Activated T-helper 17 cell treated with anti-CD3 and anti-CD28 coated beads, Interleukin-2, amount 50 U/mL, for 72 hours (primary cell): ENCODE data around the gene PHC2. TPM values are rescaled to one million over a fixed set of nuclear protein-coding genes. Genes with fewer than 3 reads are reported as not detected.

Source experiments
- ATAC-seq: fragments of 150-1000 bp; cut with Tn5 transposase; replicated peaks from 2 replicates; pipeline ENCODE4 v1.10.0; 2021; ENCODE audit warnings: mild to moderate bottlenecking, moderate library complexity
- H3K27ac Mint-ChIP-seq: one replicate; pipeline ENCODE4 v1.8.0; 2022; ENCODE audit warnings: mixed read lengths
- H3K27me3 Mint-ChIP-seq: one replicate; pipeline ENCODE4 v1.8.0; 2022; ENCODE audit warnings: mixed read lengths
- H3K36me3 Mint-ChIP-seq: one replicate; pipeline ENCODE4 v1.8.0; 2022; ENCODE audit warnings: low read depth, mild to moderate bottlenecking, mixed read lengths
- H3K4me1 Mint-ChIP-seq: one replicate; pipeline ENCODE4 v1.8.0; 2022; ENCODE audit warnings: mixed read lengths
- H3K4me3 Mint-ChIP-seq: one replicate; pipeline ENCODE4 v1.8.0; 2022; ENCODE audit warnings: mild to moderate bottlenecking, mixed read lengths
- H3K9me3 Mint-ChIP-seq: one replicate; pipeline ENCODE4 v1.8.0; 2022; ENCODE audit warnings: mixed read lengths
- total RNA-seq, 2 donors: library from RNA; stranded (reverse); gene quantifications; one replicate each; pipeline ENCODE4 v1.2.3, GENCODE V29; 2022

Gene PHC2
- total RNA-seq, 2 donors from 2014 or later: 21.4 to 27.3 TPM

DNA sequence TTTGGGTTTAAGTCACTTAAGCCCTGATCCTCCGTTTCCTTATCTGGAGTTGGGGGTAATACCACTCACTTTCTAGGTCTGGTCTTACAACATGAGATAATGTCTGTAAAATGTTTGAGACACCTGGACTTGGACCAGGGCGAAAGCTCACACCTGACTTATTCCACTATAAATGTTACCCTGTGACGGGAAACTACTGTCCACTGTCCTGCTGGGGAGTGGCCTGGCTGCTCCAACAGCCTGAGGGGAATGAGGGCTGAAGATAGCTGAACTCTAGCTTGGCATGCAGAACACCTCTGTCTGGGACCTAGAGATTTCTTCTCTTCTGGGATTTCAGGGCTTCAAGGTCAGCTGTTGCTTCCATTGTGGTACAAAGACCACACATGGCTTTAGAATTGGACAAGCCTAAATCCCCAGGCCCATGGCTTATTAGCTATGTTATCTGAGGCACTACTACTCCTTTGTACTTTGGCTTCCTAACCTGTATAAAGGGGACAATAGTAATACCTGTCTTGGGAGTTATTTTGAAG, 100.5 kb downstream of the PHC2 start:
- Mint-ChIP-seq H3K27ac (no peak overlapping the region), H3K4me3 (no peak overlapping the region), H3K36me3 (peaks cover 98% of the 10 kb centered on the region), H3K27me3 (no peaks in the 10 kb centered on the region), H3K9me3 (no peaks in the 10 kb centered on the region), H3K4me1 (no peaks in the 10 kb centered on the region)
- no peak for ATAC-seq

- Mint-ChIP-seq H3K27me3 (no peaks in the 10 kb centered on the region), H3K4me1 (no peaks in the 10 kb centered on the region), H3K27ac (peak overlapping the region; percentile 50), H3K4me3 (no peak overlapping the region), H3K9me3 (no peaks in the 10 kb centered on the region), H3K36me3 (peaks cover 98% of the 10 kb centered on the region)
- ATAC-seq: no peak
Observed at GRCh38 chr1:33329600-33330305, 101.1 kb downstream of the PHC2 start.

DNA sequence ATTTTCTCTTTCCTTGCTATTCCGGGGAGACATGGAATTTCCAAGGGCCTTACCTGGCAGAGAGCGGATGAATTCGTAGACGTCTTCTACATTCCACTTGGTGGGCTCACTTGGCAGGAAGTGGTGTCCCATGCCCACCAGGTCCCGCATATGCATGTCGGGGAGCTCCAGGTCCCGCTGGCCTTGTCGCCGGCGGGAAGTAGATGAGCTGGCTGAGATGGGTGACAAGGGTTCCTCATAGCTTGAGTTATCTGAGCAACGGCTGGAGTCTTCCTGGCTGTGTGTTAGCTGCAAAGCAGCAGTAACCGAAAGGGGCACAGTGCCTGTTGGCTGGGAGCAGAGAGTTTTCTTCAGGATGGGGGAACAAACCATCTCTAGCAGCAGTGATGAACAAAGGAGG, 102.1 kb downstream of the PHC2 start:
- Mint-ChIP-seq H3K4me1 (no peaks in the 10 kb centered on the region), H3K27ac (no peak overlapping the region), H3K9me3 (no peaks in the 10 kb centered on the region), H3K27me3 (no peaks in the 10 kb centered on the region), H3K4me3 (no peak overlapping the region), H3K36me3 (peaks cover 90% of the 10 kb centered on the region)
- ATAC-seq: no peak

GRCh38 chr1:33327587-33328325, 103.1 kb downstream of the PHC2 start:
- Mint-ChIP-seq H3K36me3 (peaks cover 88% of the 10 kb centered on the region), H3K4me3 (no peak overlapping the region)
- ATAC-seq: peak; percentile 73

GRCh38 chr1:33326785-33327184, 104.1 kb downstream of the PHC2 start:
- H3K27me3 Mint-ChIP-seq: no peaks in the 10 kb centered on the region
- no peaks in the 10 kb centered on the region for H3K9me3 Mint-ChIP-seq
- H3K36me3 Mint-ChIP-seq: peaks cover 79% of the 10 kb centered on the region

More at GRCh38 chr1:33327587-33328325, 103.1 kb downstream of the PHC2 start:
- H3K27ac Mint-ChIP-seq: no peak overlapping the region
- no peaks in the 10 kb centered on the region for H3K4me1 Mint-ChIP-seq
- no peaks in the 10 kb centered on the region for H3K9me3 Mint-ChIP-seq
- no peaks in the 10 kb centered on the region for H3K27me3 Mint-ChIP-seq

GRCh38 chr1:33324677-33325575, 106.0 kb downstream of the PHC2 start:
- H3K9me3 Mint-ChIP-seq: no peaks in the 10 kb centered on the region
- peaks cover 61% of the 10 kb centered on the region for H3K36me3 Mint-ChIP-seq
- ATAC-seq: no peak
- no peak overlapping the region for H3K4me3 Mint-ChIP-seq
- no peaks in the 10 kb centered on the region for H3K27me3 Mint-ChIP-seq
- H3K27ac Mint-ChIP-seq: no peak overlapping the region
- no peaks in the 10 kb centered on the region for H3K4me1 Mint-ChIP-seq

More at GRCh38 chr1:33326785-33327184, 104.1 kb downstream of the PHC2 start:
- ATAC-seq: no peak
- no peak overlapping the region for H3K4me3 Mint-ChIP-seq
- no peak overlapping the region for H3K27ac Mint-ChIP-seq
- H3K4me1 Mint-ChIP-seq: no peaks in the 10 kb centered on the region

DNA sequence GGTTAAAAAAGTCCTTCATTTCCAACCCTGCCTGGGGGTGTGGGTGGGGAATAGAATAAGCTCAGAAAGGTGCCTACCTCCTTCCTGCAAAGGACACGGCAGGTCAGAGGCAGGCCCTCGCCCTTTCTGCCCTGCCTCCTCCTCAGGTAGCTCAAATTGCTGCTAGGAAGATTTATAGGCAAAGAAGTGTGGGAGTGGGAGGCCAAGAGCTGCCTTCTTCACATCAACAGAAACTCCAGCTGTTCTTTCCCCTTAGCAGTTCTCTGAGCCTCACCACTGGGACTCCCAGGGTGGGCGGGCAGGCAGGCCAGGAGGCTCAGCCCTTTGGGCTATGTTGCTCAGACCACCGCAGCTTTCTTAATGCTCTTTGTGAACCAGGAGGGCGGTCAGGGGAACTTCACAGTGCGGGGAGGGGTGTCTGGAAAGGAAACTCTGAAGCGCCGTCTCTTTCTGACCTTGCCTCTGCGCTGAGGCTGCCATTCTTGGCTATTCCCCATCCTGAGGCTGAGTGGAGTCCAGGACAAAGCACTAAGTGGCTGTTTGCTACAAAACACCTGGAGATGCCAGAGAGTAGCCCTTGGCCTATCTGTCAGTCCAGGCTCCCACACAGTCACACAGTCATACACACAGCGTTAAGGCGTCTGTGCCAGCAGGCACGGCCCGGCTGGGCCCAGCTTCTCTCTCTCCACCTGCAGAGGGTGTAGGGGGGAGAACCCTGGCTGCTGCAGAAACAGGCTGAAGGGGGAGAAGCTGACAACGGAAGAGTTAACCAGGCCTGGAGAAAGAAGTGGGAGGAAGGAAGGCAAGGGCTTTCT, 107.0 kb downstream of the PHC2 start:
- Mint-ChIP-seq H3K4me1 (no peaks in the 10 kb centered on the region), H3K27me3 (no peaks in the 10 kb centered on the region), H3K36me3 (peaks cover 50% of the 10 kb centered on the region), H3K27ac (no peak overlapping the region), H3K4me3 (no peak overlapping the region), H3K9me3 (no peaks in the 10 kb centered on the region)
- no peak for ATAC-seq

DNA sequence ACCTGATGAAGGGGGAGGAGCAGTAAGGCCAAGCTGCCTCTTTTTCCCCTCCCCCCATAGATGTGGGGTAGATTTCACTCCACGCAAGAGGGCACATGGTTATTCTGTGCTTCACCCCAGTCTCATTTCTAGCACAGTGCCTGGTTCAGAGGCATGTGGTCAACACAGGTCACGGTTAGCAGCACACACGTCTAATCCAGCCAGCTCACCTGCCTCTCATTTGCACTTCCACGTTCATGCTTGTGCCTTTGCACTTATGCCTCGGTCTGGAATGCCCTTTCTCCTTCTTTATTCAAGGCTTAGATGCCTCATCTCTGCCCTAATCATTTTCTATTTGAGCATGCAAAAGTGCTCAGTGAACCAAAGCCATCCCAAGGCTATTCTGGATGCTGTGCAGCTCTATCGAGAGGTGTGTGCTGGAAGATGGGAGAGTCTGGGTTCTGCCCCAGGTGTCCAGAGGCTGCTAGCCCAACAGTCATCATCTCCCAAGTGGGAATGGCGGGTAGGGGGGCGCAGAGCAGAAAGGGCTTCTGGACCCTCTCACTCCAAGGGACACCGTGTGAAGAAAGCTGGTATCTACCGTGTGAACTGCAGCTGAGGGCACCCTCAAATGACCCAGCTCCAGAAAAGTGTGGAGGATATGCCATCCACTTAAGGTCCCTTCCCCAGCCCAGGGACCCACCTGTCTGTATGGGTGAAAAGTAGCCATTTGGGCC, 107.9 kb downstream of the PHC2 start:
- Mint-ChIP-seq H3K27me3 (no peaks in the 10 kb centered on the region), H3K36me3 (peaks cover 42% of the 10 kb centered on the region), H3K4me1 (no peaks in the 10 kb centered on the region), H3K27ac (no peak overlapping the region), H3K4me3 (no peak overlapping the region), H3K9me3 (no peaks in the 10 kb centered on the region)
- ATAC-seq: no peak

DNA sequence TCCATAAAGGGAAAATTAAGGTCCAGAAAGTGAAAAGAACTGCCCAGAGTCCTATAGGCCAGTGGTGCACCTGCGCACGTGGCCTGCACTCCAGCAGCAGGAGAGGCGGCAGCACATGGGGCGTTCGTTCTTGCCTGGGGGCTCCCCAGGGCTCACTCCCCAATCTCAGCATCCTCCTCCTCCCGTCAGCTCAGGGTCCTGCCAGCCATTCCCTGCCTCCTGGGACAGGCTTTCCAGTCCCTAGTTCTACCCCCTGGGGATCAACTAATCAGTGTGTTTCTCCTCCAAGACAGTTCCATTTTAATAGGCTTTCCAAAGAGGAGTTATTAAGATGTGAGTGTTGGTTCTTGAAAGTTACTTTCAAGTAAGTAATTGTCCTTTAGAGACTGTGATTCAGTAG, 108.8 kb downstream of the PHC2 start:
- H3K36me3 Mint-ChIP-seq: peaks cover 34% of the 10 kb centered on the region
- ATAC-seq: no peak

GRCh38 chr1:33321178-33321577, 109.7 kb downstream of the PHC2 start:
- H3K27me3 Mint-ChIP-seq: no peaks in the 10 kb centered on the region
- no peaks in the 10 kb centered on the region for H3K9me3 Mint-ChIP-seq
- H3K27ac Mint-ChIP-seq: no peak overlapping the region
- peaks cover 24% of the 10 kb centered on the region for H3K36me3 Mint-ChIP-seq
- H3K4me1 Mint-ChIP-seq: no peaks in the 10 kb centered on the region
- H3K4me3 Mint-ChIP-seq: no peak overlapping the region
- ATAC-seq: no peak

More for the DNA sequence above, 108.8 kb downstream of the PHC2 start:
- Mint-ChIP-seq H3K27ac (no peak overlapping the region), H3K4me3 (no peak overlapping the region), H3K4me1 (no peaks in the 10 kb centered on the region), H3K9me3 (no peaks in the 10 kb centered on the region), H3K27me3 (no peaks in the 10 kb centered on the region)

DNA sequence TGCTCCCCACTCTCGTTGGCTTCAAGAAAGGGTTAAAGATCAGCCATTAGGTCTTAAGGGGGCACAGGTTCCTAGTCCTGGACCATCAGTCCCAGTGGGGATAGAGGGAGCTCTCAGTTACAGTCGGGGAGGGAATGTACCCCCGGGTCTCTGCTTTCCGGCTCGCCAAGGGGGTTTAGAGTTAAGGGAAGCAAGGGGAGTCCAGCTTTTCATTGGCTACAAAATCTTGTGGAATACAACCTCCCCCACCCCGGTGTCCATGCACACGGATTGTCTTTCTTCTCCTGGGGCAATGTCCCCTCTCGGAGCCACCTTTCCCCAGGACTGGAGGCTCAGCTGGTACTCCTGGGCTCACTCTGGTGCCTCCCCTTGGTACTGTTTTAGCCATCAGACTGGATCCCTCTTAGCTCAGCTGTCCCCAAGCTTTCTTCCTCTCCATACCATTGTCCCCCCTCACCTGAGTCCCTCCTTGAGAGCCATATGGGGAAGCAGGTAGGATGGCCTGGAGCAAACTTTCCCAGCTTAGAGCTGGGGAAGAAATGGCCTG, 110.2 kb downstream of the PHC2 start, which contains the start of gene A3GALT2:
Gene A3GALT2, minus strand, starts transcription at position 480 of the 547 bp plus-strand sequence. Its CDS starts 0 bp downstream, at position 480.
- peaks cover 19% of the 10 kb centered on the region for H3K36me3 Mint-ChIP-seq
- H3K27ac Mint-ChIP-seq: no peak within 1 kb of the TSS
- H3K27me3 Mint-ChIP-seq: no peaks in the 10 kb centered on the region
- H3K9me3 Mint-ChIP-seq: no peaks in the 10 kb centered on the region
- no peaks in the 10 kb centered on the region for H3K4me1 Mint-ChIP-seq
- H3K4me3 Mint-ChIP-seq: no peak within 1 kb of the TSS
- no peak for ATAC-seq

DNA sequence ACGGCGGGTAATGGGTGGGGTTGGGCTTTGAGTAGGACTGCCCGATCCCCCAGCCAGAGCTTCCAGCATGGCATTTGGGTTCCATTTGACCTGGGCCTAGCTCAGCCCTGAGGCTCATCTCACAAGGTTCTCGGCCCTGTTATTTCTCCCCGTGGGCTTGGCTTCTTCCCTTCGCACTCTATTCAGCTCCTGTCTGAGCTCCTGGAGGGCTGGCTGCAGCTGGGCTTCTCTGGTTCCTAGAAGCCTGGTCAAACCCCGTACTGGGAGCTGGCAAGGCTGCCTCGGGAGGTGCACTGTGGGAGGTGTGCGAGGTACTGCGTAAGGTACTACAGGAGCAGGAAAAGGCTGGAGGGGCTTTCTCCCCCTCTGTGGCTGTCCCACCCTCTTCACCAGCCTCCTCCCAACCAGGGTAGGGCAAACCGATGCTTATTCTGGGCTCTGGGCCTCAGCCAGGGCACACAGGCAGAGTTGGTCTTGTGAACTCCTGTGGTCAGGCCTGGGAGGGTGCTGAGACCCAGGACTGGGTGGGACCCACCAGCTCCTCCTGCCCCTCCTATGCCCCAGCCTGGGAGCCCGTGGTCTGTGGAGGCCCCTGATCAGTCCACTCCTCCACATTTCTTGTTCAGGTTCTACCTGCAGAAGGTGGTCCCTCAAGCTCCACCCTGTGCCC, 110.8 kb downstream of the PHC2 start:
- no peak for ATAC-seq

More for the DNA sequence above, 110.8 kb downstream of the PHC2 start:
- Mint-ChIP-seq H3K36me3 (peaks cover 13% of the 10 kb centered on the region), H3K27ac (no peak overlapping the region), H3K4me1 (no peaks in the 10 kb centered on the region), H3K4me3 (no peak overlapping the region), H3K9me3 (no peaks in the 10 kb centered on the region), H3K27me3 (no peaks in the 10 kb centered on the region)
